HL-60 (cell line): ENCODE data around the gene ZMIZ2.
"Not testable (repeated sequence)": the region's sequence is repeated elsewhere in the genome, so short reads cannot be mapped to it uniquely, and the experiment has no call there.

Experiments
- DNase-seq, 2 experiments: peaks; one replicate each; pipeline ENCODE4 v3.0.0-alpha.2; 2010 to 2020; ENCODE audit warnings: low read depth in 1 of 2, low spot score in 1 of 2
- H3K27ac ChIP-seq: fragments of 250-450 bp; sonication (Bioruptor Pico); replicated peaks from 2 replicates; pipeline ENCODE4 v1.5.1; 2020; ENCODE audit warnings: mild to moderate bottlenecking, moderate library complexity
- H3K27me3 ChIP-seq: fragments of 250-450 bp; sonication (Bioruptor Pico); 2 replicates; pipeline ENCODE4 v1.5.1; 2021; ENCODE audit warnings: mild to moderate bottlenecking, moderate library complexity; ENCODE audit not compliant: insufficient read depth, poor library complexity, severe bottlenecking
- H3K4me3 ChIP-seq: replicated peaks from 2 replicates; pipeline ENCODE4 v1.5.1; 2011; ENCODE audit warnings: mild to moderate bottlenecking, control low read depth, low read length; ENCODE audit not compliant: insufficient read depth
- GABPA ChIP-seq: IDR thresholded peaks from 2 replicates; pipeline ENCODE4 v1.6.1; 2012; ENCODE audit warnings: low read depth
- POLR2AphosphoS5 ChIP-seq: IDR thresholded peaks from 2 replicates; pipeline ENCODE4 v1.6.1; 2012; ENCODE audit warnings: low read depth
- SPI1 ChIP-seq: IDR thresholded peaks from 2 replicates; pipeline ENCODE4 v1.6.1; 2012; ENCODE audit warnings: low read depth, mild to moderate bottlenecking, borderline replicate concordance
- TF ChIP-seq, protein P1 (sequence below): IDR thresholded peaks from 2 replicates; pipeline ENCODE4 v1.6.1; 2012; ENCODE audit warnings: low read depth; ENCODE audit not compliant: insufficient replicate concordance
- TF ChIP-seq, protein P2 (sequence below): IDR thresholded peaks from one replicate; pipeline ENCODE4 v1.5.1; 2011; ENCODE audit warnings: low read length, control low read depth, inconsistent platforms; ENCODE audit not compliant: insufficient read depth

Gene ZMIZ2

DNA sequence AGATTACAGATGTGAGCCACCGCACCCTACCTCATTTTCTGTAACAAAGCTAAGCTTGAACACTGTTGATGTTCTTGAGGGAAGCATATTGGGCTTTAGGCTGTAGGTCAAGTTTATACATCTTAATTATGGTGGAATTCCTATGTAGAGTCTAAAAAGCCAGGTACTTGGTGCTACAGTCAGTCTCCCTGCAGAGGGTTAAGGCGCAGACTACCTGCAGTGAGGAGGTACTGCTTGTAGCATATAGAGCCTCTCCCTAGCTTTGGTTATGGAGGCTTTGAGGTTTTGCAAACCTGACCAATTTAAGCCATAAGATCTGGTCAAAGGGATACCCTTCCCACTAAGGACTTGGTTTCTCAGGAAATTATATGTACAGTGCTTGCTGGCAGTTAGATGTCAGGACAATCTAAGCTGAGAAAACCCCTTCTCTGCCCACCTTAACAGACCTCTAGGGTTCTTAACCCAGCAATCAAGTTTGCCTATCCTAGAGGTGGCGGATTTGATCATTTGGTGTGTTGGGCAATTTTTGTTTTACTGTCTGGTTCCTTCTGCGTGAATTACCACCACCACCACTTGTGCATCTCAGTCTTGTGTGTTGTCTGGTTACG, 53.9 kb downstream of the ZMIZ2 start:
- TF ChIP-seq SPI1: no peak
- TF ChIP-seq POLR2AphosphoS5: peak; percentile 58
- no peak overlapping the region for H3K4me3 ChIP-seq
- no peak overlapping the region for H3K27ac ChIP-seq
- no peaks in the 10 kb centered on the region for H3K27me3 ChIP-seq
- DNase-seq: no peak

DNA sequence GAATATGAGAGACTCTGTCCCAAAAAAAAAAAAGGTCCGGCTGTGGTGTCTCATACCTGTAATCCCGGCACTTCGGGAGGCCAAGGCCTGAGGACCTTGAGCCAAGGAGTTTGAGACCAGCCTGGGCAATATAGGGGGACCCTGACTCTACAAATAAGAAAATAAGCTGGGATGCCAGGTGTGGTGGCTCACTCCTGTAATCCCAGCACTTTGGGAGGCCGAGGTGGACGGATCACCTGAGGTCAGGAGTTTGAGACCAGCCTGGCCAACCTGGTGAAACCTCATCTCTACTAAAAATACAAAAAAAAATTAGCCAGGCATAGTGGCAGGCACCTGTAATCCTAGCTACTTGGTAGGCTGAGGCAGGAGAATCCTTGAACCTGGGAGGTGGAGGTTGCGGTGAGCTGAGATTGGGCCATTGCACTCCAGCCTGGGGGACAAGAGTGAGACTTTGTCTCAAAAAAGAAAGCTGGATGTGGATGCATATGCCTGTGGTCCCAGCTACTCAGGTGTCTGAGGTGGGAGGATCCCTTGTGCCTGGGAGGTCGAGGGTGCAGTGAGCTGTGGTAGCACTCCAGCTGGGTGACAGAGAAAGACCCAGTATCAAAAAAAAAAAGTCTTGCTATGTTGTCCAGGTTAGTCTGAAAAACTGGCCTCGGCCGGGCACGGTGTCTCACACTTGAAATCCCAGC, 55.3 kb downstream of the ZMIZ2 start:
- peak; percentile 27; the same call in 1 of the 2 replicates for TF ChIP-seq POLR2AphosphoS5
- not testable (repeated sequence) for H3K4me3 ChIP-seq, H3K27ac ChIP-seq, DNase-seq, H3K27me3 ChIP-seq

DNA sequence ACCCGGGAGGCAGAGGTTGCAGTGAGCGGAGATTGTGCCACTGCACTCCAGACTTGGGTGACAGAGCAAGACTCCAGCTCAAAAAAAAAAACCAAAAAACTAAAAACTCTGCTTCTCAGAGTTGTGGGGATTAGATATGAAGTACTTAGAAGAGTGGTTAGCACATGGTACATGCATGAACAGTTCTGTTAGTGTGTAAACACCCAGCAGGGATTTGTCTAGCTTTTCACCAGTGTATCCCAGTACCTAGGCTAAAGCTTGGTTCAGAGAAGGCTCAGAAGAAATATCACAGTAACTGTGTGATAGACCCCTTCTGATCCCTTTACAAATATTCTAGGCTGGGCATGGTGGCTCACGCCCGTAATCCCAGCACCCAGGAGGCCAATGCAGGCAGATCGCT, 57.3 kb downstream of the ZMIZ2 start:
- no peak overlapping the region for H3K4me3 ChIP-seq
- TF ChIP-seq, protein P1, sequence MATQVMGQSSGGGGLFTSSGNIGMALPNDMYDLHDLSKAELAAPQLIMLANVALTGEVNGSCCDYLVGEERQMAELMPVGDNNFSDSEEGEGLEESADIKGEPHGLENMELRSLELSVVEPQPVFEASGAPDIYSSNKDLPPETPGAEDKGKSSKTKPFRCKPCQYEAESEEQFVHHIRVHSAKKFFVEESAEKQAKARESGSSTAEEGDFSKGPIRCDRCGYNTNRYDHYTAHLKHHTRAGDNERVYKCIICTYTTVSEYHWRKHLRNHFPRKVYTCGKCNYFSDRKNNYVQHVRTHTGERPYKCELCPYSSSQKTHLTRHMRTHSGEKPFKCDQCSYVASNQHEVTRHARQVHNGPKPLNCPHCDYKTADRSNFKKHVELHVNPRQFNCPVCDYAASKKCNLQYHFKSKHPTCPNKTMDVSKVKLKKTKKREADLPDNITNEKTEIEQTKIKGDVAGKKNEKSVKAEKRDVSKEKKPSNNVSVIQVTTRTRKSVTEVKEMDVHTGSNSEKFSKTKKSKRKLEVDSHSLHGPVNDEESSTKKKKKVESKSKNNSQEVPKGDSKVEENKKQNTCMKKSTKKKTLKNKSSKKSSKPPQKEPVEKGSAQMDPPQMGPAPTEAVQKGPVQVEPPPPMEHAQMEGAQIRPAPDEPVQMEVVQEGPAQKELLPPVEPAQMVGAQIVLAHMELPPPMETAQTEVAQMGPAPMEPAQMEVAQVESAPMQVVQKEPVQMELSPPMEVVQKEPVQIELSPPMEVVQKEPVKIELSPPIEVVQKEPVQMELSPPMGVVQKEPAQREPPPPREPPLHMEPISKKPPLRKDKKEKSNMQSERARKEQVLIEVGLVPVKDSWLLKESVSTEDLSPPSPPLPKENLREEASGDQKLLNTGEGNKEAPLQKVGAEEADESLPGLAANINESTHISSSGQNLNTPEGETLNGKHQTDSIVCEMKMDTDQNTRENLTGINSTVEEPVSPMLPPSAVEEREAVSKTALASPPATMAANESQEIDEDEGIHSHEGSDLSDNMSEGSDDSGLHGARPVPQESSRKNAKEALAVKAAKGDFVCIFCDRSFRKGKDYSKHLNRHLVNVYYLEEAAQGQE: no peak
- TF ChIP-seq POLR2AphosphoS5 (no peak), SPI1 (no peak), GABPA (no peak)
- TF ChIP-seq, protein P2, sequence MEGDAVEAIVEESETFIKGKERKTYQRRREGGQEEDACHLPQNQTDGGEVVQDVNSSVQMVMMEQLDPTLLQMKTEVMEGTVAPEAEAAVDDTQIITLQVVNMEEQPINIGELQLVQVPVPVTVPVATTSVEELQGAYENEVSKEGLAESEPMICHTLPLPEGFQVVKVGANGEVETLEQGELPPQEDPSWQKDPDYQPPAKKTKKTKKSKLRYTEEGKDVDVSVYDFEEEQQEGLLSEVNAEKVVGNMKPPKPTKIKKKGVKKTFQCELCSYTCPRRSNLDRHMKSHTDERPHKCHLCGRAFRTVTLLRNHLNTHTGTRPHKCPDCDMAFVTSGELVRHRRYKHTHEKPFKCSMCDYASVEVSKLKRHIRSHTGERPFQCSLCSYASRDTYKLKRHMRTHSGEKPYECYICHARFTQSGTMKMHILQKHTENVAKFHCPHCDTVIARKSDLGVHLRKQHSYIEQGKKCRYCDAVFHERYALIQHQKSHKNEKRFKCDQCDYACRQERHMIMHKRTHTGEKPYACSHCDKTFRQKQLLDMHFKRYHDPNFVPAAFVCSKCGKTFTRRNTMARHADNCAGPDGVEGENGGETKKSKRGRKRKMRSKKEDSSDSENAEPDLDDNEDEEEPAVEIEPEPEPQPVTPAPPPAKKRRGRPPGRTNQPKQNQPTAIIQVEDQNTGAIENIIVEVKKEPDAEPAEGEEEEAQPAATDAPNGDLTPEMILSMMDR: no peak
- no peaks in the 10 kb centered on the region for H3K27me3 ChIP-seq
- no peak overlapping the region for H3K27ac ChIP-seq
- DNase-seq: no peak

DNA sequence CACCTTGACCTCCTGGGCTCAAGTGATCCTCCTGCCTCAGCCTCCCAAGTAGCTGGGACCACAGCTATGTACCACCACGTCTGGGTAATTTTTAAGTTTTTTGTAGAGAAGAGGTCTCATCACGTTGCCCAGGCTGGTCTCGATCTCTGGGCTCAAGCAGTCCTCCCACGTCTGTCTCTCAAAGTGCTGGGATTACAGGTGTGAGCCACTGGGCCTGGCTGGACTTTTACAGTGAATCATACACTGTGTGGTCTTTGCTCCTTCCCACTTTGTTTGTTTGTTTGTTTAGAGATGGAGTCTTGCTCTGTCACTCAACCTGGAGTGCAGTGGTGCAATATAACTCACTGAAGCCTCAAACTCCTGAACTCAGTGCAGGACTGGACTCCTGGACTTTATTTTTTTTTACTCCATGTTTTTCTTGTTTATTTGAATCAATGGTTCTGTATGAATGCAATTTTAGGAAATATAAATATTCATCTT, 60.3 kb downstream of the ZMIZ2 start:
- TF ChIP-seq, protein P1: no peak
- TF ChIP-seq GABPA (no peak), SPI1 (no peak), POLR2AphosphoS5 (no peak)
- TF ChIP-seq, protein P2: no peak
- Histone ChIP-seq H3K27me3 (no peaks in the 10 kb centered on the region), H3K27ac (no peak overlapping the region), H3K4me3 (no peak overlapping the region)
- no peak for DNase-seq
